RWPE1 (cell line): ENCODE data around the gene NOTCH3.
A peak's percentile ranks its signal among the peaks of the same experiment; 100 is the strongest.

Experiments used
- CTCF ChIA-PET: fragments of 350-600 bp; sonication (Branson Sonifier 250); formaldehyde crosslinking; extraction: SDS; loops from one replicate; lab custom pipeline; 2021; lab: Yijun Ruan, JAX
- POLR2A ChIA-PET: fragments of 400-600 bp; formaldehyde crosslinking; extraction: SDS; loops from one replicate; lab custom pipeline; 2020; ENCODE audit warnings: antibody characterized with exemption; ENCODE audit not compliant: low non-redundant PET; lab: Yijun Ruan, JAX
- DNase-seq: peaks from one replicate; pipeline ENCODE4 v3.0.0; 2012; ENCODE audit warnings: low spot score
- H3K27ac ChIP-seq: fragments of 450-650 bp; 2 replicates; pipeline ENCODE4 v1.5.1; 2017
- CTCF ChIP-seq: fragments of 450-650 bp; conservative IDR thresholded peaks from 2 replicates; pipeline ENCODE4 v1.5.1; 2017; ENCODE audit warnings: low read depth, mild to moderate bottlenecking

The NOTCH3 gene

GRCh38 chr19:15243236-15243957, 42.6 kb upstream of the NOTCH3 start:
- DNase-seq: no peak
- ChIA-PET POLR2A (no interaction called here), CTCF (interaction anchor here (0.7 to 1.0 kb wide), 2 partner anchors 17 to 48 kb away, joined by 3 to 4 read pairs; no protein-coding TSS in a partner anchor)
- no peak for TF ChIP-seq CTCF
- peak overlapping the region; percentile 15 for H3K27ac ChIP-seq

- no peak for TF ChIP-seq CTCF
- POLR2A ChIA-PET: no interaction called here
- H3K27ac ChIP-seq: peak overlapping the region; percentile 44
- DNase-seq: no peak
- CTCF ChIA-PET: no interaction called here
Observed at GRCh38 chr19:15241259-15241910, 40.6 kb upstream of the NOTCH3 start.

GRCh38 chr19:15240515-15240914, 39.7 kb upstream of the NOTCH3 start:
- TF ChIP-seq CTCF: no peak
- DNase-seq: no peak
- peak overlapping the region; percentile 44 for H3K27ac ChIP-seq
- ChIA-PET CTCF (no interaction called here), POLR2A (no interaction called here)

GRCh38 chr19:15239337-15239949, 38.6 kb upstream of the NOTCH3 start:
- no peak overlapping the region for H3K27ac ChIP-seq
- no peak for DNase-seq
- POLR2A ChIA-PET: no interaction called here
- no peak for TF ChIP-seq CTCF
- CTCF ChIA-PET: no interaction called here

- peak overlapping the region; percentile 18 for H3K27ac ChIP-seq
- no peak for TF ChIP-seq CTCF
- ChIA-PET POLR2A (no interaction called here), CTCF (no interaction called here)
- DNase-seq: no peak
Observed at GRCh38 chr19:15238639-15239155, 37.9 kb upstream of the NOTCH3 start.
